Kidney epithelial cell (primary cell): ENCODE data around the gene PAPPA2. TPM values are rescaled to one million over a fixed set of nuclear protein-coding genes. Genes with fewer than 3 reads are reported as not detected.
"Not testable (repeated sequence)": the region's sequence is repeated elsewhere in the genome, so short reads cannot be mapped to it uniquely, and the experiment has no call there.

Experiments used
- DNase-seq: peaks from one replicate; pipeline ENCODE4 v3.0.0-alpha.2; 2010; ENCODE audit warnings: low read depth
- H3K27me3 ChIP-seq: 2 replicates; pipeline ENCODE4 v1.6.0; 2011; ENCODE audit warnings: low read length; ENCODE audit not compliant: control insufficient read depth, insufficient read depth
- H3K36me3 ChIP-seq: 2 replicates; pipeline ENCODE4 v1.5.1; 2011; ENCODE audit warnings: low read length; ENCODE audit not compliant: control insufficient read depth, insufficient read depth
- H3K4me3 ChIP-seq: 2 replicates; pipeline ENCODE4 v1.5.1; 2011; ENCODE audit warnings: low read depth, mild to moderate bottlenecking, control low read depth, low read length
- CTCF ChIP-seq: IDR thresholded peaks from 2 replicates; pipeline ENCODE4 v1.5.1; 2011; ENCODE audit warnings: mild to moderate bottlenecking, moderate library complexity, low read length, control low read depth, inconsistent platforms; ENCODE audit not compliant: insufficient read depth, poor library complexity, severe bottlenecking
- total RNA-seq: library from RNA; depleted of rRNA; stranded (reverse); fragments of >200 nt; gene quantifications from 2 replicates; pipeline ENCODE4 v1.2.3, GENCODE V29; 2015

PAPPA2 gene
- total RNA-seq, 1 donor from 2014 or later = 6.9 TPM

GRCh38 chr1:176556288-176556687 lies 93.3 kb downstream of the PAPPA2 start:
- no peak for TF ChIP-seq CTCF
- Histone ChIP-seq H3K36me3 (no peaks in the 10 kb centered on the region), H3K4me3 (no peak overlapping the region), H3K27me3 (peaks cover 17% of the 10 kb centered on the region)
- no peak for DNase-seq

- no peak overlapping the region for H3K4me3 ChIP-seq
- peaks cover 14% of the 10 kb centered on the region for H3K27me3 ChIP-seq
- TF ChIP-seq CTCF = no peak
- H3K36me3 ChIP-seq = no peaks in the 10 kb centered on the region
- no peak for DNase-seq
Observed at GRCh38 chr1:176557543-176558258, 94.7 kb downstream of the PAPPA2 start.

GRCh38 chr1:176558561-176558960 lies 95.6 kb downstream of the PAPPA2 start:
- no peak for DNase-seq
- Histone ChIP-seq H3K27me3 (peaks cover 8% of the 10 kb centered on the region), H3K4me3 (no peak overlapping the region), H3K36me3 (no peaks in the 10 kb centered on the region)
- TF ChIP-seq CTCF = no peak

- DNase-seq = no peak
- no peak for TF ChIP-seq CTCF
- Histone ChIP-seq H3K27me3 (peaks cover 8% of the 10 kb centered on the region), H3K36me3 (no peaks in the 10 kb centered on the region), H3K4me3 (no peak overlapping the region)
Observed at GRCh38 chr1:176559474-176559873, 96.5 kb downstream of the PAPPA2 start.

- H3K4me3 ChIP-seq = no peak overlapping the region
- H3K36me3 ChIP-seq = no peaks in the 10 kb centered on the region
- H3K27me3 ChIP-seq = peaks cover 8% of the 10 kb centered on the region
- TF ChIP-seq CTCF = peak; percentile 81
- no peak for DNase-seq
Observed at GRCh38 chr1:176559878-176560277, 96.9 kb downstream of the PAPPA2 start.

GRCh38 chr1:176560681-176561080 lies 97.7 kb downstream of the PAPPA2 start:
- TF ChIP-seq CTCF = no peak

GRCh38 chr1:176561761-176562160 lies 98.8 kb downstream of the PAPPA2 start:
- not testable (repeated sequence) for H3K27me3 ChIP-seq, DNase-seq, H3K4me3 ChIP-seq, H3K36me3 ChIP-seq

More at GRCh38 chr1:176560681-176561080, 97.7 kb downstream of the PAPPA2 start:
- H3K27me3 ChIP-seq = peaks cover 5% of the 10 kb centered on the region
- no peaks in the 10 kb centered on the region for H3K36me3 ChIP-seq
- H3K4me3 ChIP-seq = no peak overlapping the region
- DNase-seq = no peak
